ENCODE measurements around the gene NUB1.

NUB1 gene

GRCh38 chr7:151386301-151387160 is 44.9 kb downstream of the NUB1 start:
- Histone ChIP-seq H3K4me3 (ENCODE audit: low read length in 2 of 2) (no peak overlapping the region), H3K4me1 (ENCODE audit: control insufficient read depth in 2 of 2, insufficient read depth in 2 of 2, low read length in 2 of 2) (peaks cover 0 to 3% of the 10 kb centered on the region in 2 donors), H3K27me3 (ENCODE audit: control insufficient read depth in 2 of 2, insufficient read depth in 2 of 2, low read length in 2 of 2) (peaks cover 12 to 16% of the 10 kb centered on the region in 2 donors), H3K9ac (ENCODE audit: low read depth in 1 of 2, low read length in 2 of 2) (no peak overlapping the region), H3K27ac (ENCODE audit: low read depth in 2 of 2, low read length in 2 of 2) (no peak overlapping the region), H3K36me3 (ENCODE audit: control insufficient read depth in 2 of 2, insufficient read depth in 2 of 2, low read length in 2 of 2) (no peaks in the 10 kb centered on the region), H3K9me3 (ENCODE audit: control insufficient read depth in 2 of 2, low read length in 2 of 2) (no peaks in the 10 kb centered on the region)

- no peaks in the 10 kb centered on the region for H3K4me1 ChIP-seq (ENCODE audit: control insufficient read depth in 2 of 2, insufficient read depth in 2 of 2, low read length in 2 of 2)
- no peaks in the 10 kb centered on the region for H3K36me3 ChIP-seq (ENCODE audit: control insufficient read depth in 2 of 2, insufficient read depth in 2 of 2, low read length in 2 of 2)
- no peak overlapping the region for H3K27ac ChIP-seq (ENCODE audit: low read depth in 2 of 2, low read length in 2 of 2)
- H3K9me3 ChIP-seq (ENCODE audit: control insufficient read depth in 2 of 2, low read length in 2 of 2), result no peaks in the 10 kb centered on the region
- H3K27me3 ChIP-seq (ENCODE audit: control insufficient read depth in 2 of 2, insufficient read depth in 2 of 2, low read length in 2 of 2), result peaks cover 6 to 7% of the 10 kb centered on the region in 2 donors
- H3K4me3 ChIP-seq (ENCODE audit: low read length in 2 of 2), result no peak overlapping the region
- H3K9ac ChIP-seq (ENCODE audit: low read depth in 1 of 2, low read length in 2 of 2), result no peak overlapping the region
Measured at GRCh38 chr7:151387161-151388006, 45.8 kb downstream of the NUB1 start.

GRCh38 chr7:151388007-151388297 is 46.3 kb downstream of the NUB1 start:
- Histone ChIP-seq H3K9me3 (ENCODE audit: control insufficient read depth in 2 of 2, low read length in 2 of 2) (no peaks in the 10 kb centered on the region), H3K27ac (ENCODE audit: low read depth in 2 of 2, low read length in 2 of 2) (no peak overlapping the region), H3K4me1 (ENCODE audit: control insufficient read depth in 2 of 2, insufficient read depth in 2 of 2, low read length in 2 of 2) (no peaks in the 10 kb centered on the region), H3K36me3 (ENCODE audit: control insufficient read depth in 2 of 2, insufficient read depth in 2 of 2, low read length in 2 of 2) (no peaks in the 10 kb centered on the region), H3K9ac (ENCODE audit: low read depth in 1 of 2, low read length in 2 of 2) (no peak overlapping the region), H3K4me3 (ENCODE audit: low read length in 2 of 2) (no peak overlapping the region), H3K27me3 (ENCODE audit: control insufficient read depth in 2 of 2, insufficient read depth in 2 of 2, low read length in 2 of 2) (peaks cover 2% of the 10 kb centered on the region in 2 donors)

GRCh38 chr7:151388430-151388829 is 46.8 kb downstream of the NUB1 start:
- no peak overlapping the region for H3K9ac ChIP-seq (ENCODE audit: low read depth in 1 of 2, low read length in 2 of 2)
- peaks cover 2% of the 10 kb centered on the region in 2 donors for H3K27me3 ChIP-seq (ENCODE audit: control insufficient read depth in 2 of 2, insufficient read depth in 2 of 2, low read length in 2 of 2)
- no peaks in the 10 kb centered on the region for H3K9me3 ChIP-seq (ENCODE audit: control insufficient read depth in 2 of 2, low read length in 2 of 2)
- no peaks in the 10 kb centered on the region for H3K36me3 ChIP-seq (ENCODE audit: control insufficient read depth in 2 of 2, insufficient read depth in 2 of 2, low read length in 2 of 2)
- no peak overlapping the region for H3K4me3 ChIP-seq (ENCODE audit: low read length in 2 of 2)
- H3K27ac ChIP-seq (ENCODE audit: low read depth in 2 of 2, low read length in 2 of 2), result no peak overlapping the region
- H3K4me1 ChIP-seq (ENCODE audit: control insufficient read depth in 2 of 2, insufficient read depth in 2 of 2, low read length in 2 of 2), result no peaks in the 10 kb centered on the region

GRCh38 chr7:151389096-151389767 is 47.6 kb downstream of the NUB1 start:
- H3K36me3 ChIP-seq (ENCODE audit: control insufficient read depth in 2 of 2, insufficient read depth in 2 of 2, low read length in 2 of 2), result no peaks in the 10 kb centered on the region
- H3K27me3 ChIP-seq (ENCODE audit: control insufficient read depth in 2 of 2, insufficient read depth in 2 of 2, low read length in 2 of 2), result peaks cover 0 to 2% of the 10 kb centered on the region in 2 donors
- H3K4me3 ChIP-seq (ENCODE audit: low read length in 2 of 2), result no peak overlapping the region

GRCh38 chr7:151389768-151390597 is 48.4 kb downstream of the NUB1 start:
- Histone ChIP-seq H3K27me3 (ENCODE audit: control insufficient read depth in 2 of 2, insufficient read depth in 2 of 2, low read length in 2 of 2) (no peaks in the 10 kb centered on the region), H3K9ac (ENCODE audit: low read depth in 1 of 2, low read length in 2 of 2) (no peak overlapping the region), H3K9me3 (ENCODE audit: control insufficient read depth in 2 of 2, low read length in 2 of 2) (no peaks in the 10 kb centered on the region), H3K4me3 (ENCODE audit: low read length in 2 of 2) (no peak overlapping the region), H3K4me1 (ENCODE audit: control insufficient read depth in 2 of 2, insufficient read depth in 2 of 2, low read length in 2 of 2) (no peaks in the 10 kb centered on the region), H3K27ac (ENCODE audit: low read depth in 2 of 2, low read length in 2 of 2) (no peak overlapping the region), H3K36me3 (ENCODE audit: control insufficient read depth in 2 of 2, insufficient read depth in 2 of 2, low read length in 2 of 2) (no peaks in the 10 kb centered on the region)

More at GRCh38 chr7:151389096-151389767, 47.6 kb downstream of the NUB1 start:
- Histone ChIP-seq H3K27ac (ENCODE audit: low read depth in 2 of 2, low read length in 2 of 2) (no peak overlapping the region), H3K9me3 (ENCODE audit: control insufficient read depth in 2 of 2, low read length in 2 of 2) (no peaks in the 10 kb centered on the region), H3K4me1 (ENCODE audit: control insufficient read depth in 2 of 2, insufficient read depth in 2 of 2, low read length in 2 of 2) (no peaks in the 10 kb centered on the region), H3K9ac (ENCODE audit: low read depth in 1 of 2, low read length in 2 of 2) (no peak overlapping the region)

GRCh38 chr7:151390598-151391357 is 49.2 kb downstream of the NUB1 start:
- H3K27me3 ChIP-seq (ENCODE audit: control insufficient read depth in 2 of 2, insufficient read depth in 2 of 2, low read length in 2 of 2), result no peaks in the 10 kb centered on the region
- H3K9ac ChIP-seq (ENCODE audit: low read depth in 1 of 2, low read length in 2 of 2), result no peak overlapping the region

GRCh38 chr7:151391358-151391730 is 49.7 kb downstream of the NUB1 start:
- Histone ChIP-seq H3K27ac (ENCODE audit: low read depth in 2 of 2, low read length in 2 of 2) (no peak overlapping the region), H3K4me3 (ENCODE audit: low read length in 2 of 2) (no peak overlapping the region), H3K36me3 (ENCODE audit: control insufficient read depth in 2 of 2, insufficient read depth in 2 of 2, low read length in 2 of 2) (no peaks in the 10 kb centered on the region), H3K4me1 (ENCODE audit: control insufficient read depth in 2 of 2, insufficient read depth in 2 of 2, low read length in 2 of 2) (no peaks in the 10 kb centered on the region), H3K27me3 (ENCODE audit: control insufficient read depth in 2 of 2, insufficient read depth in 2 of 2, low read length in 2 of 2) (no peaks in the 10 kb centered on the region), H3K9me3 (ENCODE audit: control insufficient read depth in 2 of 2, low read length in 2 of 2) (no peaks in the 10 kb centered on the region), H3K9ac (ENCODE audit: low read depth in 1 of 2, low read length in 2 of 2) (no peak overlapping the region)

More at GRCh38 chr7:151390598-151391357, 49.2 kb downstream of the NUB1 start:
- no peak overlapping the region for H3K4me3 ChIP-seq (ENCODE audit: low read length in 2 of 2)
- no peaks in the 10 kb centered on the region for H3K36me3 ChIP-seq (ENCODE audit: control insufficient read depth in 2 of 2, insufficient read depth in 2 of 2, low read length in 2 of 2)
- H3K9me3 ChIP-seq (ENCODE audit: control insufficient read depth in 2 of 2, low read length in 2 of 2), result no peaks in the 10 kb centered on the region
- no peaks in the 10 kb centered on the region for H3K4me1 ChIP-seq (ENCODE audit: control insufficient read depth in 2 of 2, insufficient read depth in 2 of 2, low read length in 2 of 2)
- no peak overlapping the region for H3K27ac ChIP-seq (ENCODE audit: low read depth in 2 of 2, low read length in 2 of 2)

- Histone ChIP-seq H3K27ac (ENCODE audit: low read depth in 2 of 2, low read length in 2 of 2) (no peak overlapping the region), H3K36me3 (ENCODE audit: control insufficient read depth in 2 of 2, insufficient read depth in 2 of 2, low read length in 2 of 2) (no peaks in the 10 kb centered on the region), H3K9ac (ENCODE audit: low read depth in 1 of 2, low read length in 2 of 2) (no peak overlapping the region), H3K9me3 (ENCODE audit: control insufficient read depth in 2 of 2, low read length in 2 of 2) (no peaks in the 10 kb centered on the region), H3K4me1 (ENCODE audit: control insufficient read depth in 2 of 2, insufficient read depth in 2 of 2, low read length in 2 of 2) (no peaks in the 10 kb centered on the region), H3K4me3 (ENCODE audit: low read length in 2 of 2) (no peak overlapping the region), H3K27me3 (ENCODE audit: control insufficient read depth in 2 of 2, insufficient read depth in 2 of 2, low read length in 2 of 2) (no peaks in the 10 kb centered on the region)
Measured at GRCh38 chr7:151392002-151392401, 50.4 kb downstream of the NUB1 start.
